Choroid plexus epithelial cell (primary cell): ENCODE measurements around the gene SIN3A.

ENCODE experiments used
- DNase-seq: peaks from one replicate; pipeline ENCODE4 v3.0.0-alpha.2; 2010; ENCODE audit warnings: low read depth
- H3K4me3 ChIP-seq: 2 replicates; pipeline ENCODE4 v1.5.1; 2011; ENCODE audit warnings: low read depth, mild to moderate bottlenecking, control low read depth, low read length, moderate library complexity
- TF ChIP-seq, protein P1 (sequence below): conservative IDR thresholded peaks from 2 replicates; pipeline ENCODE4 v1.5.1; 2011; ENCODE audit warnings: low read depth, mild to moderate bottlenecking, control low read depth, inconsistent platforms, low read length, moderate library complexity

SIN3A gene

DNA sequence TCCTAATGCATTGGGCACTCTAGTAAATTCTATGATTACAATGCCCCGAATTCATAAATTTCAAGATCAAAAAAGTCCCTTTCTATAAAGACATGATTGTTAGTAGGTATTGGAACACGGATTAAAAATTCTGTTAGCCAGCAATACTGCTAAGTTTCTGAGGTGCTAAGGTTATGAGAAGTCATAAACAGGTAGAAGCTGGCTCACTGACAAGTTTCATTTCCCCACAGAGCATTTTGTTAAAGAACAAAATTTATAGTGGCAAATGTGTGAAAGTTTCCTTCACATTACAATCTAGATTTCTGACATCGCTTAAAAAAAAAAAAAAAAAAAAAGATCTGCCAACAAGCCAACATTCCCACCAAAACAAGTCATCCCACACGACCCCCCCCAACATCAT, 70.7 kb downstream of the SIN3A start:
- TF ChIP-seq, protein P1, sequence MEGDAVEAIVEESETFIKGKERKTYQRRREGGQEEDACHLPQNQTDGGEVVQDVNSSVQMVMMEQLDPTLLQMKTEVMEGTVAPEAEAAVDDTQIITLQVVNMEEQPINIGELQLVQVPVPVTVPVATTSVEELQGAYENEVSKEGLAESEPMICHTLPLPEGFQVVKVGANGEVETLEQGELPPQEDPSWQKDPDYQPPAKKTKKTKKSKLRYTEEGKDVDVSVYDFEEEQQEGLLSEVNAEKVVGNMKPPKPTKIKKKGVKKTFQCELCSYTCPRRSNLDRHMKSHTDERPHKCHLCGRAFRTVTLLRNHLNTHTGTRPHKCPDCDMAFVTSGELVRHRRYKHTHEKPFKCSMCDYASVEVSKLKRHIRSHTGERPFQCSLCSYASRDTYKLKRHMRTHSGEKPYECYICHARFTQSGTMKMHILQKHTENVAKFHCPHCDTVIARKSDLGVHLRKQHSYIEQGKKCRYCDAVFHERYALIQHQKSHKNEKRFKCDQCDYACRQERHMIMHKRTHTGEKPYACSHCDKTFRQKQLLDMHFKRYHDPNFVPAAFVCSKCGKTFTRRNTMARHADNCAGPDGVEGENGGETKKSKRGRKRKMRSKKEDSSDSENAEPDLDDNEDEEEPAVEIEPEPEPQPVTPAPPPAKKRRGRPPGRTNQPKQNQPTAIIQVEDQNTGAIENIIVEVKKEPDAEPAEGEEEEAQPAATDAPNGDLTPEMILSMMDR = no peak
- H3K4me3 ChIP-seq = no peak overlapping the region
- DNase-seq = no peak

DNA sequence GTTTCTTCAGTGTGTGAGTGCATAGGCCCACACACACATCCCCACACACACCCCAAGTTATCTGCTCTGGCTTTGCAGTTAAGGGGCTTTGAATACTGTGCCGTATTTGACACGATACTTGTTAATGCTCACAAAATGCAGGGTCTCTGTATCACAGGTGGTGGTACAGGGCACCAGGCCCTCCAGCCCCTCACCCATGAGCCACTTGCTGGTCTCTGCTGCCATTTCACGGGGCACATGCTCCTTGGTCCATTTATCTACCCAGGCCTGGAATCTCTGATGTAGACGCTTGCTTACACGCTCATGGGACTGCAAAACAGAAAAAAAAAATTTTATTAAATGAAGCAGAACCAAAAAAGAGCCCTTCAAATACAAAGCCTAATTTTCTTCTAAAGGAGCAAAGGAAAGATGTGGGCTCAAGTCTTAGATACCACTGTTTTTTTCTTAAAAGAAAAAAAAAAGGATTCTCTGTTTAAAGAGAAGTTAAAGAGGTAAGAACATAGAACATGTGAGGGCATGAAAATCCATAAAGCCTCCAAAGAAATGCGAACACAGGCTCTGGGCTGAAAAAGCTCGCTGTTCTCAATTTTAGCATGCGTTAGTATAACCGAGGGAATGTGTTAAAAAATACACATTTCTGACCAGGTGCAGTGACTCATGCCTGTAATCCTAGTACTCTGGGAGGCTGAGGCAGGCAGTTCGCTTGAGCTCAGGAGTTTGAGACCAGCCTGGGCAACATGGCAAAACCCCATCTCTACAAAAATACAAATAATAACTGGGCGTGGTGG, 79.4 kb downstream of the SIN3A start:
- TF ChIP-seq, protein P1 = no peak
- DNase-seq = no peak
- no peak overlapping the region for H3K4me3 ChIP-seq

DNA sequence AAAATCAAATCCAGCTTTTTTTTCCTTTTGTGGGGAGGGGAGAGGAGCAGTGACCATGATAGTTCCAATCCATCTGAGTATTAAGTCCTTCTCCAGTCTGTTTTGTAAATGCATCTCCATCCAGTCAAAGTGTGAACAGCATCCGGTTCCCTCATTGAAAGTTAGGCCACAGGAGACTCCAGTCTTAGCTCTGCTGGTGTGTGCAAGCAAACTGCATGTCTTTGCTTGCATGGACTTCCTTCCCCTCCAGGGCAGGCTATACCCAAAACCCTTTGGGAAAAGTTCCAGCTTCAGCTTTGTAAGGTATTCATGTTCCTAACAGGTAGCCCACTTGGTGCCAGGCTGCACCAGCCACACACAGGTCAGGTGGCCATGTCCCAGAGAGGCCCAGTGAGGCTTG, 80.0 kb downstream of the SIN3A start:
- DNase-seq = no peak
- H3K4me3 ChIP-seq = no peak overlapping the region
- TF ChIP-seq, protein P1 = no peak

DNA sequence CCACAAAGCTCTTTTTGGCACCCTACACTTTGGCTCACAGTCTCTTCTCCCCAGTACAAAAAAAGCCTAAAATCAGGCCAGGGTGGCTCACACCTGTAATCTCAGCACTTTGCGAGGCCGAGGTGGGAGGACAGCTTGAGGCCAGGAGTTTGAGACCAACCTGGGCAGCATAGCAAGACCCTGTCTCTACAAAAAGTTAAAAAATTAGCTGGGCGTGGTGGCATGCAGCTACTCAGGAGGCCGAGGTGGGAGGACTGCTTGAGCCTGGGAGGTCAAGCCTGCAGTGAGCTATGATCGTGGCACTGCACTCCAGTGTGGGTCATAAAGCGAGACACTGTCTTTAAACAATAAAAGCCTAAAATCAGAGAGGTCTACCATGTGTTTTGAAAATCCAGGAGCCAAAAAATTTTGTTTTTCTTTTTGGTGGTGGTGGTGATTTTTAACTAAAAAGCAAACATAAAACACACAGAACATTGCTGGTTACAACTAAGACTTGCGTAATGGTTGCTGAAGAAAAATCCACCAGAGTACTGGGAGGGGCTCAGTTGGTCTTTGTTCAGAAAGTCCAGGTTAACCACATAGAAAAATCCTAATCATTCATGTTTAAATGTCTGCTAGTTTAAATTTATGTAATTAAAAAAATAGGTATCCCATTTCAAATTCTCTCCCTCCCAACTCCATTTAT, 81.5 kb downstream of the SIN3A start:
- H3K4me3 ChIP-seq = no peak overlapping the region
- TF ChIP-seq, protein P1 = no peak

DNA sequence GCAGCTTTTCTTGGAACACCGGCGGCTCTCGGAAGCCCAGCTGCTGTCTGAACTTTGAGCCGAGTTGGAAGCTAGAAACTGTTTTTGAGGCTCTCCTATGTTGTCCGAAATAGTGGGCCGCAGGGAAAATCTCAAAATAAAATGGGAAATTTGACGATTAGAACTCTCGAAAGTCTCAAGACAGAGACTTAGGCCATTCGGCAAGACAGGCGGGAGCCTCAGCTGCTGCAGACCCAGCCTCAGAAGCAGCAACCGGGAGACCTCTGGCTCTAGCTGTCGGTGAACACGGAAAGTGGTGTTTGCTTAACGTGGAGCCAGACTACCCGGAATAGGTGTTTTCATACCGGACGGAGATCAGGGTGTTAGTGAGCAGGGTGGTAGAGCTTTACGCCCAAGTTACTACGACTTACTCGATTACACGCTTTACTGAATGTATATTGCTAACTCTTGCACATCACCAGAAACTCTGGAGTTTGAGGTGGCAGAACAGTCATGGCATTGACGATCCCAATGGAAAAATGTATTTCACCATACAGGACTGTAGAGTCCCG, 82.7 kb downstream of the SIN3A start:
- TF ChIP-seq, protein P1 = no peak
- H3K4me3 ChIP-seq = peak overlapping the region; percentile 74
- no peak for DNase-seq

More for the DNA sequence above, 81.5 kb downstream of the SIN3A start:
- no peak for DNase-seq

DNA sequence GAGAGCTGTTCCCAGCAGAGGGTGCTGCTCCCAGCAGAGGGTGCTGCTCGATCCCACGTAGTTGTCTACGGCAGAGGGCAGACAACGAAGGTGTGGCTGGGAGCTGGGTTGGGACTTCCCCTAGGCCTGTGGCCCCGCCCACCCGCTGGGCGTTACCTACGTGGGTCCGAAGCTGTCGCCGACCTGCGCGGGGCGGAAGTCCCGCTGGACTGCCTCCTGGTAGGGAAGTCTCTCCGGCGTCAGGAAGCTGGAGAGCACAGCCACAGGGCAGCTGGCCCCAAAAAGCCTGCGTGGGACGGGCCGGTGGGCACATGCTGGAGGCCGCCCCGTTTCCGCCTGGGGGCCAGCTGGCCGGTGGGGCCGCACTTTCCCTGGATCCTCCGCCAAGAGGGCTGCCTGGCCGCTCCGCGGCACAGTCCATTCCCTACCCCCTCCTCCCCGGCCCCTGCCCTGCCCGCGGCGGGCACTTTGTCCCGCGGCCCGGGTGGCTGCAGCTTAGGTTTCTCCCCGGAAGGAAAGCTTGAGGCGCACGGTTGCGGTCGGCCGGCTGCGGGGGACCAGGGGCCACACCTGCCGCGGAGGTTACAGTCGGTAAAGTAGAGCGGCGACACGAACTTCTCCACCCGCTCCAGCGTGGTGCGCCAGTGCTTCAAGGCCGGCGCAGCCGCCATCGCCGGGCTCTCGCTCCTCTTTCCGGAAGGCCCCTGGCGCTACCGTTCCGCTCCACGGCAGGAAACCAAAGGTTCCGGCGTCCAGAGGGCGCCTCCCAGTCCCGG, 83.4 kb downstream of the SIN3A start, which contains the start of gene MAN2C1:
Gene MAN2C1, minus strand, starts transcription at position 695 of the 776 bp plus-strand sequence. Its CDS starts 24 bp downstream, at position 671.
- TF ChIP-seq, protein P1 = peak; percentile 84
- DNase-seq = peak; percentile 98
- peak within 1 kb of the TSS; percentile 74 for H3K4me3 ChIP-seq
